ENCODE results near the gene RACK1. TPM values are rescaled to one million over a fixed set of nuclear protein-coding genes. Genes with fewer than 3 reads are reported as not detected.
A peak's percentile ranks its signal among the peaks of the same experiment; 100 is the strongest.

Gene RACK1
- total and polyA plus RNA-seq, 2 of the 13 experiments (the other 11 are each of a cell fraction or from before 2014, with no cell fraction given) = 2,514 to 6,141 TPM

- TF ChIP-seq ZBTB10 (CRISPR knock-in tag; IDR thresholded peaks at IDR 0.05; ENCODE audit: borderline replicate concordance) = no peak
- no peak for TF ChIP-seq IKZF4 (CRISPR knock-in tag; IDR thresholded peaks at IDR 0.05; ENCODE audit: borderline replicate concordance, low read depth, not compliant biosample characterization)
- TF ChIP-seq ZNF317 (CRISPR knock-in tag; IDR thresholded peaks at IDR 0.05) = 0 out of 2 replicates have a peak, but pooled peaks have one; percentile 55
- TF ChIP-seq MIER3 (CRISPR knock-in tag; IDR thresholded peaks at IDR 0.05; ENCODE audit: borderline replicate concordance) = no peak
- no peak for TF ChIP-seq NCOR1 (IDR thresholded peaks at IDR 0.05; ENCODE audit: borderline replicate concordance, low read length)
- no peak for TF ChIP-seq ZNF570 (CRISPR knock-in tag; IDR thresholded peaks at IDR 0.05; ENCODE audit: borderline replicate concordance)
- TF ChIP-seq ZNF160 (CRISPR knock-in tag; IDR thresholded peaks at IDR 0.05) = peak; percentile 44; the same call in 1 of the 2 replicates
- peak; percentile 80 for TF ChIP-seq HNRNPLL (IDR thresholded peaks at IDR 0.05; ENCODE audit: low read depth, low read length, poor library complexity, severe bottlenecking)
- peak; percentile 85 for TF ChIP-seq ZNF687 (CRISPR knock-in tag; IDR thresholded peaks at IDR 0.05)
- TF ChIP-seq AGO1 (IDR thresholded peaks at IDR 0.05; ENCODE audit: low read depth, low read length, poor library complexity, severe bottlenecking) = peak; percentile 28
- no peak for TF ChIP-seq SRSF9 (IDR thresholded peaks at IDR 0.05; ENCODE audit: borderline replicate concordance, insufficient read depth, low read depth, low read length, poor library complexity, severe bottlenecking)
- no peak for TF ChIP-seq HNF1A (IDR thresholded peaks at IDR 0.05; ENCODE audit: low read depth)
- TF ChIP-seq HNF1A (CRISPR knock-in tag; IDR thresholded peaks at IDR 0.05; ENCODE audit: borderline replicate concordance) = 0 out of 2 replicates have a peak, but pooled peaks have one; percentile 37
Measured at GRCh38 chr5:181217111-181217802, 26.4 kb downstream of the RACK1 start (continued).

Data from HepG2 (cell line).